ENCODE results near the gene ACSS2.
A peak's percentile ranks its signal among the peaks of the same experiment; 100 is the strongest.

ACSS2 gene

GRCh38 chr20:34921436-34921835, 45.0 kb downstream of the ACSS2 start:
- ATAC-seq, result no peak
- Mint-ChIP-seq H3K27me3 (no peaks in the 10 kb centered on the region), H3K4me3 (no peak overlapping the region), H3K27ac (no peak overlapping the region), H3K9me3 (no peaks in the 10 kb centered on the region), H3K4me1 (no peaks in the 10 kb centered on the region), H3K36me3 (peaks cover 34% of the 10 kb centered on the region)

DNA sequence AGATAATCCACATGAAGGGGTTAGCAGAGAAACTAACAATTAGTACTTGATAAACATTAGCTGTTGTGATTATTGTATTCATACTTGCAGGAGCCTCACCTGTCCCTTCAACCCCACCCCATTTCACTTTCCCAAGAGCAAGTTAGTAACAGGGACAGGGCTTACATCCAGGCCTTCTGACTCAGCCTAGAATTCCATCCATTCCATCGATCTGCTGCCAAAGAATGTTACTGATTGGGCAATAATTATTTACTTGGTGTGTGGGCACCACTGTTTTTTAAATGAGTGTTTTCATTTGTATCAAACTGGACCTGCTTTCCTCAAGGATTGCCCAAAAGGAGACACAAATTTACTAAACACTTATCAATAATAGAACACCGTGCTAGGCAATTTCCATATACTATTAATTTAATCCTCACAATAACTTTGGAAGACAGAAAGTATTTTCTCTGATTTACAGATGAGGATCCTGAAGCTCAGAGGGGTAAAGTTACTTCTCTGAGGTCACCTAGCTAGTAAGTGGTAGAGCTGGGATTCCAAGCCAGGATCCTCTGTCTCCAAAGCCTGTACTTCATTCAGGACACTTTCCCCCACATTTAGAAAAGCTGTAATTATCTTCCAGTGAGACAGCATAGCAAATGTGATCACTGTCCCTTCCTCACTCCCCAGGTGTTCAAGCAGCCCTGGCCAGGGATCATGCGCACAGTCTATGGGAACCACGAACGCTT, 46.4 kb downstream of the ACSS2 start:
- no peaks in the 10 kb centered on the region for H3K4me1 Mint-ChIP-seq
- H3K27me3 Mint-ChIP-seq, result no peaks in the 10 kb centered on the region
- no peak overlapping the region for H3K27ac Mint-ChIP-seq
- peaks cover 42% of the 10 kb centered on the region for H3K36me3 Mint-ChIP-seq
- no peaks in the 10 kb centered on the region for H3K9me3 Mint-ChIP-seq
- no peak for ATAC-seq
- H3K4me3 Mint-ChIP-seq, result no peak overlapping the region

GRCh38 chr20:34923414-34923813, 47.0 kb downstream of the ACSS2 start:
- H3K4me1 Mint-ChIP-seq, result no peaks in the 10 kb centered on the region
- H3K4me3 Mint-ChIP-seq, result no peak overlapping the region
- H3K27ac Mint-ChIP-seq, result no peak overlapping the region
- H3K9me3 Mint-ChIP-seq, result no peaks in the 10 kb centered on the region
- no peak for ATAC-seq
- no peaks in the 10 kb centered on the region for H3K27me3 Mint-ChIP-seq
- peaks cover 38% of the 10 kb centered on the region for H3K36me3 Mint-ChIP-seq

- H3K27me3 Mint-ChIP-seq, result no peaks in the 10 kb centered on the region
- H3K9me3 Mint-ChIP-seq, result no peaks in the 10 kb centered on the region
- no peak overlapping the region for H3K27ac Mint-ChIP-seq
- ATAC-seq, result no peak
- H3K36me3 Mint-ChIP-seq, result peaks cover 34% of the 10 kb centered on the region
- H3K4me1 Mint-ChIP-seq, result no peaks in the 10 kb centered on the region
- no peak overlapping the region for H3K4me3 Mint-ChIP-seq
Measured at GRCh38 chr20:34925341-34925740, 48.9 kb downstream of the ACSS2 start.

DNA sequence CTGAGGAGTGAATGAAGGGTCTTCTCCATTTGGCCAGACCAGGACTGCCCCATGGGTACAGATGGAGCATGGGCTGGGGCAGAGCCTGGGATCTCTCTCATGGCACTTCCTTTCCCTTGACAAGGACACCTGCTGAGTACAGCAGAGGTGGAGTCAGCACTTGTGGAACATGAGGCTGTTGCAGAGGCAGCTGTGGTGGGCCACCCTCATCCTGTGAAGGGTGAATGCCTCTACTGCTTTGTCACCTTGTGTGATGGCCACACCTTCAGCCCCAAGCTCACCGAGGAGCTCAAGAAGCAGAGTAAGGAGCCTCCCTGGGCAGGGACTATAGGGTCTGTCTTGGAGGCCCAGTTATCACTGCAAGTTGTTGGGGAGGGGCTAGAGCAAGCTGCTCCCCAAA, 49.6 kb downstream of the ACSS2 start:
- peak; percentile 21 for ATAC-seq
- peaks cover 34% of the 10 kb centered on the region for H3K36me3 Mint-ChIP-seq
- H3K27me3 Mint-ChIP-seq, result no peaks in the 10 kb centered on the region

DNA sequence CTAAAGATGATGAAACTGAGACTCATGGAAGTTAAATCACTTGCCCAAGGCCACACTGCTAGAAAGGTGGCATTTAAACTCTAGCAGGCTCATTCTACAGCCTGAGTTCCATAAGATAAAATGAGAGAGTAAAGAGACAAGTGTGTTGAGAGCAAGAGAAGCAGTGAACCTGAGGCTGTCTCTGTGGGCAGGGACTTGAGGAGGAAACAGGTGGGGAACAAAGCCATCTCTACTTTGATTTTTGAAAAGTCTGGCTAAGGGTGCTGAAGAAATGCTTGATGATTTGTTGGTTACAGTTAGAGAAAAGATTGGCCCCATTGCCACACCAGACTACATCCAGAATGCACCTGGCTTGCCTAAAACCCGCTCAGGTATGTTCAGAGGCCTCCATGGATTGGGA, 50.2 kb downstream of the ACSS2 start:
- no peak for ATAC-seq
- no peak overlapping the region for H3K27ac Mint-ChIP-seq
- H3K36me3 Mint-ChIP-seq, result peaks cover 40% of the 10 kb centered on the region
- no peak overlapping the region for H3K4me3 Mint-ChIP-seq
- H3K27me3 Mint-ChIP-seq, result no peaks in the 10 kb centered on the region
- H3K9me3 Mint-ChIP-seq, result no peaks in the 10 kb centered on the region
- H3K4me1 Mint-ChIP-seq, result no peaks in the 10 kb centered on the region

More for the DNA sequence above, 49.6 kb downstream of the ACSS2 start:
- H3K27ac Mint-ChIP-seq, result no peak overlapping the region
- H3K9me3 Mint-ChIP-seq, result no peaks in the 10 kb centered on the region
- no peaks in the 10 kb centered on the region for H3K4me1 Mint-ChIP-seq
- H3K4me3 Mint-ChIP-seq, result no peak overlapping the region

DNA sequence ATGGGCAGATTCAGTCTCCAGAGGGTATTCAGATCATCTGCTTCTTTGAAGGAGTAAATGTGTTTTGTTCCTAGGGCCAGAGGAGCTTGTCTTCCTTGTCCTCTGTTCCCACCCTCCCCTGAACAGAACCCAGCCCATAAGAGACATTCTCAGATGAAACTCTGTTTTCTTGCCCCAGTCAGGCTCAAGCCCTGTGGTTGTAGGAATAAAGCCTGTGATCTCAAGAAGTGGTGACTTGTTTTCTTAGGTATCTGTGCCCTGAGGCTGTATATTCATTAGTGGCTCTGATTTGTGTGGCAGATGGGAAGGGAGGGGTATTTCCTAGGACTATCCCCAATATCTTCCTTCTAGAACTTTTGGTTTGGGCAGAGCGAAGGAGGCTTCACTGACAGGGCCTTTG, 51.3 kb downstream of the ACSS2 start:
- H3K27me3 Mint-ChIP-seq, result no peaks in the 10 kb centered on the region
- no peak for ATAC-seq
- no peak overlapping the region for H3K27ac Mint-ChIP-seq
- H3K4me1 Mint-ChIP-seq, result no peaks in the 10 kb centered on the region
- no peak overlapping the region for H3K4me3 Mint-ChIP-seq
- no peaks in the 10 kb centered on the region for H3K9me3 Mint-ChIP-seq
- H3K36me3 Mint-ChIP-seq, result peaks cover 51% of the 10 kb centered on the region

DNA sequence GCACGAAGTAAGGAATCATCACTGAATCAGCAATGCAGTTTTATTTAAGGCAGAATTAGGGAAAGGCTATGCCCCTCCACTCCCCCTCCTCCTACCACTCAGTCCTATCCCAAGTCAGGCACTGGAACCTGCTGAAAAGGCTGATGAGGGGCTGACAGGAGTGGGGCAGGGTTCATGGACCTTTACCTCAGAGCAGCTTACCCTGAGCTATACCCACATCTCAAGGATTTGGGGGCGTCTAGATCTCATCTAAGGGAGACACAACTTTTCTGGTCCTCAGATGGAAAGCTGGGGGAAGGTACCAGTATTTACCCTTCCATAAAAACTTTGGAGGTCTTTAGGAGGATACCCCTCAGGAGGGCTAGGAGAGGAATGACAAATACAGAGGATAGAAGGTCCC, 52.0 kb downstream of the ACSS2 start:
- H3K9me3 Mint-ChIP-seq, result no peaks in the 10 kb centered on the region
- H3K4me3 Mint-ChIP-seq, result no peak overlapping the region
- H3K4me1 Mint-ChIP-seq, result no peaks in the 10 kb centered on the region
- H3K27me3 Mint-ChIP-seq, result no peaks in the 10 kb centered on the region
- no peak for ATAC-seq
- no peak overlapping the region for H3K27ac Mint-ChIP-seq
- peaks cover 56% of the 10 kb centered on the region for H3K36me3 Mint-ChIP-seq

DNA sequence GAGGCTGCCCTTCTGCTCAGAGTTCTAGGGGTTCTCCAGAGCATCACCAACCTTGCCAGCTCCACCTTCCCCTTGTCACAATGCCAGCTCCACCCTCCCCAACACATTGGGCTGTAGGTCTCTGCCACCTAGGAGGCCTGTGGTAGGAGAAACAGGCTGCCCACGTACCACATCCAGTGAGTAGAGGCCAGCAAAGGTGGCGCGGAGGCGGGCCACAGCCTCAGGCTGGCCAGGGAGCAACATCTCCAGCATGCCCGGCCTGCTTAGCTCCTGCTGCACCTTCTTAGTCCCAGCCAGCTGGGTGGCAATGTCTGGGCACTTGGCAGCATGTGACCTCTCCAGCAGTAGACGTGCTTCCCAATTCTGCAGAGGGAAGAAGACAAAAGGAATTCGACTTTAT, 55.4 kb downstream of the ACSS2 start:
- H3K4me1 Mint-ChIP-seq, result no peaks in the 10 kb centered on the region
- H3K36me3 Mint-ChIP-seq, result peaks cover 57% of the 10 kb centered on the region
- no peaks in the 10 kb centered on the region for H3K9me3 Mint-ChIP-seq
- no peak overlapping the region for H3K27ac Mint-ChIP-seq
- H3K4me3 Mint-ChIP-seq, result no peak overlapping the region
- no peak for ATAC-seq
- no peaks in the 10 kb centered on the region for H3K27me3 Mint-ChIP-seq

- Mint-ChIP-seq H3K4me1 (no peaks in the 10 kb centered on the region), H3K36me3 (peaks cover 42% of the 10 kb centered on the region), H3K27ac (no peak overlapping the region), H3K9me3 (no peaks in the 10 kb centered on the region), H3K4me3 (no peak overlapping the region), H3K27me3 (no peaks in the 10 kb centered on the region)
- no peak for ATAC-seq
Measured at GRCh38 chr20:34938466-34939163, 62.2 kb downstream of the ACSS2 start.

DNA sequence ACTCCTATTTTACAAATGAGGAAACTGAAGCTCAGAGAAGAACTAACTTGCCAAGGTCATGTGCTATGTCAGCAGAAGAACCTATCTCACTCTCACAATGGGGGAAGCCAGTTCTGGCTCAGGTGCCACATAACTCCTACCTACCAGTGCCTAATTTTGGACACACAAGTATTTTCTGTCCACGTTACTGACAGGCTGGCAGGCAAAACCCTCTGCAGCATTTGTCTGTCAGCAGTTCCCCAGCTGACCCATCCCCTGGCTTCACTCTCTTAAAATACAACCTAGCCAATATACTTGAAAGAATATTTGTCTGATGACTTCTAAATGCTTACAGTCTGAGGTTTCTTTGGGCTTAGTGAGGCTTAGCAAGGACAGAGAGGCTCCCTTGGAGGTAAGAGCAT, 63.7 kb downstream of the ACSS2 start:
- Mint-ChIP-seq H3K9me3 (no peaks in the 10 kb centered on the region), H3K4me1 (no peaks in the 10 kb centered on the region), H3K4me3 (no peak overlapping the region), H3K36me3 (peaks cover 35% of the 10 kb centered on the region), H3K27ac (no peak overlapping the region), H3K27me3 (no peaks in the 10 kb centered on the region)
- ATAC-seq, result no peak

- H3K9me3 Mint-ChIP-seq, result no peaks in the 10 kb centered on the region
- no peak overlapping the region for H3K27ac Mint-ChIP-seq
- H3K4me1 Mint-ChIP-seq, result no peaks in the 10 kb centered on the region
- ATAC-seq, result no peak
- no peaks in the 10 kb centered on the region for H3K27me3 Mint-ChIP-seq
- H3K4me3 Mint-ChIP-seq, result no peak overlapping the region
- H3K36me3 Mint-ChIP-seq, result peaks cover 36% of the 10 kb centered on the region
Measured at GRCh38 chr20:34941226-34941625, 64.8 kb downstream of the ACSS2 start.

- H3K9me3 Mint-ChIP-seq, result no peaks in the 10 kb centered on the region
- no peaks in the 10 kb centered on the region for H3K27me3 Mint-ChIP-seq
- H3K4me1 Mint-ChIP-seq, result no peaks in the 10 kb centered on the region
- H3K4me3 Mint-ChIP-seq, result no peak overlapping the region
- no peak overlapping the region for H3K27ac Mint-ChIP-seq
- peaks cover 39% of the 10 kb centered on the region for H3K36me3 Mint-ChIP-seq
- ATAC-seq, result no peak
Measured at GRCh38 chr20:34942301-34942700, 65.9 kb downstream of the ACSS2 start.

DNA sequence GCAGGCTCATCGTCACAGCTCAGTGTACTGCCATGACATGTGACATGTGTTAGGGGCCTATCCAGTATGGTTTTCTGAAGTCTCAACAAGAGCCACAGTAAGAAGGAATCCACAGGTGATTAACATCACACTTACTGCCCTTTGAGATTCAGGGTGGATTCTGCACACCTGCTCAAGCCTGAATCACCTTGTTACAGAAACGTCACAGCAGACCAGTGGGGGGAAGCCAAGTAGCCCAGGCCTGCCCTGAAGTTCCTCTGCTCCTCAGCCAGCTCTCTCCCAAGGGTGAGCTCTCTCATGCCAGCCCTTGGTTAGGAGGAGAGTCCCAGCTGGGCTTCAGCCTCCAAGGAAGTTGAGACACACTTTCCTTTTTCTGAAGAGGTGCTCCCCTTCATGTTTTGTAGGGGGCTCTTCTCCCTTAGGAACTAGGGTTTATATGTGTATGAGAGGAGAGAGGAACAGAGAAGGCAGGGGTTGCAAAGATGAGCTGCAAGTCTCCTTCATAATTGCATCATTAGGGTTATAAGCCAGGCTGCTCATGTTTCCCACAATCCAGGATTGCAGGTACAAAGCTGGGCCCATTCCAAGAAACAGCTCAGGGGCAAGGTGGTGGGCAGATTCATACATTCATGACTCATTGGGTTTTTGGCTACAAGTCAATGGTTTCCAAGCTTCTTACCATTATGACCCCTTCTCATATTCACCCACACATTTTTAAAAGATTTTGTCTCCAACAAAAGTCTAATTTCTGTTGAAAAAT, 67.6 kb downstream of the ACSS2 start:
- Mint-ChIP-seq H3K4me1 (no peaks in the 10 kb centered on the region), H3K4me3 (no peak overlapping the region), H3K36me3 (peaks cover 27% of the 10 kb centered on the region), H3K27me3 (no peaks in the 10 kb centered on the region), H3K9me3 (no peaks in the 10 kb centered on the region), H3K27ac (no peak overlapping the region)
- no peak for ATAC-seq

GRCh38 chr20:34945315-34946077, 69.1 kb downstream of the ACSS2 start:
- Mint-ChIP-seq H3K27me3 (no peaks in the 10 kb centered on the region), H3K27ac (no peak overlapping the region), H3K9me3 (no peaks in the 10 kb centered on the region), H3K4me3 (no peak overlapping the region), H3K4me1 (no peaks in the 10 kb centered on the region), H3K36me3 (peaks cover 42% of the 10 kb centered on the region)
- no peak for ATAC-seq
